ENCODE measurements around the gene MCM8. TPM values are rescaled to one million over a fixed set of nuclear protein-coding genes. Genes with fewer than 3 reads are reported as not detected.

The MCM8 gene
- polyA plus RNA-seq, 3 donors, result 15.6 to 18.7 (median 18.0) TPM

- DNase-seq (ENCODE audit: extremely low read depth in 1 of 11, low read depth in 9 of 11, low spot score in 4 of 11), result no peak
Measured at GRCh38 chr20:5935384-5935783, 15.1 kb upstream of the MCM8 start.

- no peak for DNase-seq (ENCODE audit: extremely low read depth in 1 of 11, low read depth in 9 of 11, low spot score in 4 of 11)
Measured at GRCh38 chr20:5936238-5936637, 14.2 kb upstream of the MCM8 start.

DNA sequence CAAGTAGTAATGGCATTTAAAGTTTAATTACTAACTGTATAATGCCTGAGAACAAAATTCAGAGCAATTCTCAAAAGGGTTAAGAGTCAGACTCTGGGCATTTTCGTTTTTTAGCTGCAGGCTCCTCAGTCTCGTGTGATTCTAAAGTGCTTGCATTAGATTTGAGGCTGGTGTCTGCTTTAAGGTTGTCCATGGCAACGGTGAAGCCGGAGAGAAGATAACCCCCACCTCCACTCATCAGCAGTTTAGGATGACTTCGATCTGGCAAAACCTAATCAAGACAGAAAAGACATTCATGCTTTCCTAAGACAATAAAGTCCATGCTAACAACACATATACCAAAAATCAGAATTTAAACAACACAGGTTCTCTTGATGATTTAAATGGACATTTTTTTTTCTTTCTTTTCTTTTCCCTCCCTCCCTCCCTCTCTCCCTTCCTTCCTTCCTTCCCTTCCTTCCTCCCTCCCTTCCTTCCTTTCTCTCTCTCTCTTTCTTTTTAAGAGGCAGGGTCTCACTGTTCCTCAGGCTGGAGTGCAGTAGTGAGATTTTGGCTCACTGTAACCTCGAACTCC lies 11.9 kb upstream of the MCM8 start:
- DNase-seq (ENCODE audit: extremely low read depth in 1 of 11, low read depth in 9 of 11, low spot score in 4 of 11), result no peak

DNA sequence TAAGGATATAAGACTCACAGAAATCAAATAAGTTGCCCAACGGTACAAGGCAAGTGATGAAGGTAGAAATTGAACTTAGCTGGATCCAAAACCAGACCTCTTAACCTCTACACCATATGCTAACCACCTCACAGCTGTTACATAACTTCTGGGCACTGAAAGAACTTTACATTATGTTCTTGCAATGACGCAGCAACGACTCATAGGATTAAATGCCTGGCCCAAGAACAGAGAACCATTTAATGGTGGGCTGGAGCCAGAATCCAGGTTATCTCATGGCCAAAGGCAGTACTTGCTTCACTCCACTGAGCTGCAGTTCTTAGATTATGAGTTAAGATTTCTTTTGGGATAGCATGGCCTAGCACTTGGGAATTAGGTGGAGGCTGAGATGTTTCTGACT lies 4.5 kb upstream of the MCM8 start:
- DNase-seq (ENCODE audit: extremely low read depth in 1 of 11, low read depth in 9 of 11, low spot score in 4 of 11), result no peak

- no peak for DNase-seq (ENCODE audit: extremely low read depth in 1 of 11, low read depth in 9 of 11, low spot score in 4 of 11)
Measured at GRCh38 chr20:5947276-5947675, 3.2 kb upstream of the MCM8 start.

- no peak for DNase-seq (ENCODE audit: extremely low read depth in 1 of 11, low read depth in 9 of 11, low spot score in 4 of 11)
Measured at GRCh38 chr20:5949943-5950270, 545 bp upstream of the MCM8 start.

GRCh38 chr20:5967469-5967868 lies 17.0 kb downstream of the MCM8 start:
- DNase-seq (ENCODE audit: extremely low read depth in 1 of 11, low read depth in 9 of 11, low spot score in 4 of 11), result no peak

DNA sequence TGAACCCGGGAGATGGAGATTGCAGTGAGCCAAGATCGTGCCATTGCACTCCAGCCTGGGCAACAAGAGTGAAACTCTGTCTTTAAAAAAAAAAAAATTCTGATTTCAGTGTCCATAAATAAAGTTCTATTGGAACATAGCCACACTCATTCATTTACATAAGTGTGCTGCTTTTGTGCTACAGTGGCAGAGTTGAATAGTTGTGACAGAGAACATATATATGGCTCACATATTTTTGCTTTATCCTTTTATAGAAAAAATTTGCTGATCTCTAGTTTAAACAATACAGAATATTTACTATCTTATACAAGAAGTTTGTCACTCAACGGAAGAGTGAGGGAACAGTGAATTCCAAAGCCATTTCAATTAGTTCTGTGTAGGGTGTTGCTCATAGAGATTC lies 18.0 kb downstream of the MCM8 start:
- no peak for DNase-seq (ENCODE audit: extremely low read depth in 1 of 11, low read depth in 9 of 11, low spot score in 4 of 11)

GRCh38 chr20:5969348-5969935 lies 19.0 kb downstream of the MCM8 start:
- no peak for DNase-seq (ENCODE audit: extremely low read depth in 1 of 11, low read depth in 9 of 11, low spot score in 4 of 11)

DNA sequence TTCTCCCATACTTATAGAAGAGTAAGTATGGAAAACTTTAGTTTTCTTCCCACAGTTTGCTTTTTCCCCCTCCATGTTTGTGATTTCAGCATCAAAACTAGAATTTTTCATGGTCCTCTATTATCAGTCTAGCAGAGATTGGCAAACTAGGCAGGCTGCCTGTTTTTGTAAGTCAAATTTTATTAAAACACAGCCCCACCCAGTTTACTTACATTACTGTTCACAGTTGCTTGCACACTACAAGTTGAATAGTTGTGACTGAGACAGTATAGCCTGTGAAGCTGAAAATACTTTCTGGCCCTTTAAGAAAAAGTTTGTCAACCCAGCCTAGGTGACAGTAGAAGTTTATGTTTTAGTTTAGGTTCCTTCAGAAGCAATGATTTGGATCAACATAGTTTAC lies 19.5 kb downstream of the MCM8 start:
- no peak for DNase-seq (ENCODE audit: extremely low read depth in 1 of 11, low read depth in 9 of 11, low spot score in 4 of 11)

DNA sequence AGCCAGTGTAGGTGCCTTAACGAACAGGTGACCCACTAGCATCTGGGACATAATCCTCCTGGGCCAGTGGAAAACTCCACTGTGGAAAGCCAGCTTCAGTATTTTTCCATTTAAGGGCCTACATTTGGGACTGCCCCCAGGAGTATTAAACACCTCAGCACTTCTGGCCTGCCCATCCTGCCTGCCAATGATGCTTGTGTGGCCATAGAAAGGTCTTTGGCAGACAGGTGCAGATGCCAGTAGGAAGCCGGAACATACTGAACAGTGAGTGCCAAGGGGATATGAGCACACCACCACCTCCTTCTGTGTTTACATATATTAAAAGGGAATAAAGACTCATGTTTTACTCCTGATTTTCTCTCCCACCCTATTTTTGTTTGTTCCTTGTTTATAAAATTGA lies 19.9 kb downstream of the MCM8 start:
- no peak for DNase-seq (ENCODE audit: extremely low read depth in 1 of 11, low read depth in 9 of 11, low spot score in 4 of 11)

- DNase-seq (ENCODE audit: extremely low read depth in 1 of 11, low read depth in 9 of 11, low spot score in 4 of 11), result no peak
Measured at GRCh38 chr20:5971203-5971602, 20.8 kb downstream of the MCM8 start.

GRCh38 chr20:5973172-5973571 lies 22.7 kb downstream of the MCM8 start:
- DNase-seq (ENCODE audit: extremely low read depth in 1 of 11, low read depth in 9 of 11, low spot score in 4 of 11), result peak in 2 of 11 donors; percentile 18 to 21

- DNase-seq (ENCODE audit: extremely low read depth in 1 of 11, low read depth in 9 of 11, low spot score in 4 of 11), result no peak
Measured at GRCh38 chr20:5973971-5974370, 23.5 kb downstream of the MCM8 start.

GRCh38 chr20:5974531-5974930 lies 24.1 kb downstream of the MCM8 start:
- DNase-seq (ENCODE audit: extremely low read depth in 1 of 11, low read depth in 9 of 11, low spot score in 4 of 11), result no peak

DNA sequence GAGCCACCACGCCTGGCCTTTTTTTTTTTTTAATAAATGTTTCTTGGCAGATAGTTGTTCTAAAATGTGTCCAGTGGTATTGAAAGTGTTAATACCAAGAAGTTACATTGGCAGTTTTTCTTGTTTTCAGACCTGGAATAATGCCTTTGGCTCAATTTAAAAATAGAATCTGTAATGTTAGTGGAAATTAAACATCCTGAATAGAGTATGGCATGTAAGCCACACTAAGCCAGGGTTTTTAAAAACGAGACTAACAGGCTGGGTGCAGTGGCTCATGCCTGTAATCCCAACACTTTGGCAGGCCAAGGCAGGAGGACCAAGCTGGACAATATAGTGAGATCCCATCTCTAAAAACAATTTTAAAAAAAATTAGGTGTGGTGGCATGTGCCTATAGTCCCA lies 25.3 kb downstream of the MCM8 start:
- no peak for DNase-seq (ENCODE audit: extremely low read depth in 1 of 11, low read depth in 9 of 11, low spot score in 4 of 11)

- no peak for DNase-seq (ENCODE audit: extremely low read depth in 1 of 11, low read depth in 9 of 11, low spot score in 4 of 11)
Measured at GRCh38 chr20:5977223-5977622, 26.8 kb downstream of the MCM8 start.

GRCh38 chr20:5977975-5978374 lies 27.5 kb downstream of the MCM8 start:
- DNase-seq (ENCODE audit: extremely low read depth in 1 of 11, low read depth in 9 of 11, low spot score in 4 of 11), result no peak

- no peak for DNase-seq (ENCODE audit: extremely low read depth in 1 of 11, low read depth in 9 of 11, low spot score in 4 of 11)
Measured at GRCh38 chr20:5979801-5980200, 29.3 kb downstream of the MCM8 start.

DNA sequence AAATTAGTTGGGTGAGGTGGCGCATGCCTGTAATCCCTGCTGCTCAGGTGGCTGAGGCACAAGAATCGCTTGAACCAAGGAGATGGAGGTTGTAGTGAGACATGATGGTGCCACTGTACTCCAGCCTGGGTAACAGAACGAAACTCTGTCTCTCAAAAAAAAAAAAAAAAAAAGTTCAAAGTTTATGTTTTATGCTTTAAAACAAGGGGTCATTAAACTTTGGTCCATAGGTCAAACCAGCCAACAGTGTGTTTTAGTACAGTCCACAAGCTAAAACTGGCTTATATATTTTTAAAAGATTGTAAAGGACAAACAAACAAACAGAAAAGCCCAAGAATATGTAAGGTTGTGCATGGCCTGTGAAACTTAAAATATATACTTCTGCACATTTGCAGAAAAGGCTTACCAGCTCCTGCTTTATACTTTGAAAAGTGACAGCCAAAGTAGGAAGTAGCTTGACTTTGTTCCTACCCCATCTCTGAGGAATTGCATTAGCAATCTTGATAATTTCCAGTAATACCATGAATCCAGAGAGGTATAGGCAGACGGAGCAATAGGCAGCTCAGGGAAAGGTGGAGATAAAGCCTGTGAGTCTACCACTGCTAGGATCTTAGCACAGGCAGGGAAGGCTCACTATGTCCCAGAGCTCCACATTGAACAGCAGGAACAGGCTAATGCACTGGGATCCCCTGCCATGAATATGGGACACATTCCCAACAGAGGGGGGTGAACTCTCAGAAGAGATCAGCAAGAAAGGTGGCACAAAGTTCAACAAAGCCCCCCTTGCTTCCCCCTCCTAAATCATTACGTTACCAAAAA lies 30.5 kb downstream of the MCM8 start:
- no peak for DNase-seq (ENCODE audit: extremely low read depth in 1 of 11, low read depth in 9 of 11, low spot score in 4 of 11)

- no peak for DNase-seq (ENCODE audit: extremely low read depth in 1 of 11, low read depth in 9 of 11, low spot score in 4 of 11)
Measured at GRCh38 chr20:5987383-5987782, 36.9 kb downstream of the MCM8 start.

Data from renal cortex interstitium (tissue), 11 donors.